HG03280 (cell line): ENCODE measurements around the gene UBIAD1.
A peak's percentile ranks its signal among the peaks of the same experiment; 100 is the strongest.
"Not testable (repeated sequence)": the region's sequence is repeated elsewhere in the genome, so short reads cannot be mapped to it uniquely, and the experiment has no call there.

Source experiments
- ATAC-seq: cut with Tn5 transposase; IDR thresholded peaks from one replicate; pipeline ENCODE4 v1.9.1; 2021; ENCODE audit warnings: mild to moderate bottlenecking, moderate library complexity; ENCODE audit not compliant: unreplicated experiment

UBIAD1 gene, protein sequence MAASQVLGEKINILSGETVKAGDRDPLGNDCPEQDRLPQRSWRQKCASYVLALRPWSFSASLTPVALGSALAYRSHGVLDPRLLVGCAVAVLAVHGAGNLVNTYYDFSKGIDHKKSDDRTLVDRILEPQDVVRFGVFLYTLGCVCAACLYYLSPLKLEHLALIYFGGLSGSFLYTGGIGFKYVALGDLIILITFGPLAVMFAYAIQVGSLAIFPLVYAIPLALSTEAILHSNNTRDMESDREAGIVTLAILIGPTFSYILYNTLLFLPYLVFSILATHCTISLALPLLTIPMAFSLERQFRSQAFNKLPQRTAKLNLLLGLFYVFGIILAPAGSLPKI

DNA sequence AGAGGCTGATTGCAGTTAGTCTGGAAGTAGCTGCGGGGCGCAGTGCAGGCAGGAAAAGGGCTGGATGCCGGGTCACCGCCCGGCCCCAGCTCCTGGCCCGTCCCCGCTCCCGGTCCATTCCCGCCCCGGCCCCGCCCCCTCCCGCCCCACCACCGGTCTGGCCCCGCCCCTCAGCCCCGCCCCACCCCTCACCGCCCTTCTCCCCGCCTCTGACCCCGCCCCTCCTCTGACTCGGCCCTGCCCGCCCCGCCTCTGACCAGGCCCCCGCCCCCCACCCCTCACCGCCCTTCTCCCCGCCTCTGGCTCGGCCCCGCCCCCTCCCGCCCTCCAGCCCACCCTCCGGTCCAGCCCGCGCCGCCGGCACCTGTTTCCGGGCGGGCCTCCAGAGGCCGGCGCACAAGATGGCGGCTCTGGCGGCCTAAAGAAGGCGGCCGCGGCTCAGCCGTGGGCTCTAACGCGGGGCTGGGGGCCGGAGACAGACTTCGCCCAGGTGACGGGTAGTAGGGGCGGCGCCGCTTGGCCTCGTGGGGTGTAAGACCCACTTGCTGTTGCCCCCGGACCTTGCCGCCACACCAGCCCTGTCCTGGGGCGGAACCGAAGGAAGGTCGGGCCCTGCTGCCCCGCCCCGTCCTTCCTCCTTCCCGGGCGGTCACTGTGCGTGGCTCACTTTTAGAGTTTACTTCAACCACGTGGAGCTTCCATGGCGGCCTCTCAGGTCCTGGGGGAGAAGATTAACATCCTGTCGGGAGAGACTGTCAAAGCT lies at the start of gene UBIAD1:
Gene UBIAD1, plus strand, starts transcription at position 367 of the 763 bp plus-strand sequence. Its CDS starts 334 bp downstream, at position 701.
- peak; percentile 82 for ATAC-seq

DNA sequence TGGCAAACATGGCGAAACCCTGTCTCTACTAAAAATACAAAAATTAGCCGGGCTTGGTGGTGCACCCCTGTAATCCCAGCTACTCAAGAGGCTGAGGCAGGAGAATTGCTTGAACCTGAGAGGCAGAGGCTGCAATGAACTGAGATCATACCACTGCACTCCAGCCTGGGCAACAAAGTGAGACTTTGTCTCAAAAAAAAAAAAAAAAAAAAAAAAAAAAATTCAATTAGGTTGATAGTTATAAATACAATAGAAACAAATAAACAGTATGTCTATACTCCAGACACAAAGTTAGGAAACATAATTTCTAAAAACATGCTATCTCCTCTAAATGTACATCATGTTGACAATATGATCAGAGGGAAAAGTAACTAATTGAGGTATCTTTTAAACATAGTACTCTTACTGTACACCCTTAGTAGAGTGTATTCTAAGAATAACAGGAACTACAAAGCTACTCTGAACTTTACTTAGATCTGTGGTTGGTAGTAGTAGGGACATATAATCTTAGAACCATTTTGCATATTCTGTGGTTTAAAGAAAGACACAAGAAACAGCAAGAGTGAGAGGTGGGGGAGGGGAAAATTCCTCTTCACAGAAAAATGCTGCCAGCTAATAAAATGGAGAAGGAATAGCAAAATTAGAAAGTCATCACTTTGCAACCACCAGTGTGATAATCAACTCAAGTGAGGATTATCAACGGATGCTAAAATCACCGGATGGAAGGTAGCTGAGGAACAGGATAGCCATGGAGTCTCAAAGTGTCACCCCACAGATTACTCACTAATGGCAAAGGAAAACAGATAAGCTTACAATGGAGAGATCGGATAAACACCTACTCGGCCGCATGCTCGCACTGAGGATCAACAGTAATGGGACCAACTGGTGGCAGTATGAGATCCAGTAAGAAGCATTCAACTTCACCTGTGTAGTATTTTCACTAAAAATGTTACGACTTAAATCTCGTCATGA lies 45.6 kb upstream of the UBIAD1 start:
- ATAC-seq, result peak; percentile 68

DNA sequence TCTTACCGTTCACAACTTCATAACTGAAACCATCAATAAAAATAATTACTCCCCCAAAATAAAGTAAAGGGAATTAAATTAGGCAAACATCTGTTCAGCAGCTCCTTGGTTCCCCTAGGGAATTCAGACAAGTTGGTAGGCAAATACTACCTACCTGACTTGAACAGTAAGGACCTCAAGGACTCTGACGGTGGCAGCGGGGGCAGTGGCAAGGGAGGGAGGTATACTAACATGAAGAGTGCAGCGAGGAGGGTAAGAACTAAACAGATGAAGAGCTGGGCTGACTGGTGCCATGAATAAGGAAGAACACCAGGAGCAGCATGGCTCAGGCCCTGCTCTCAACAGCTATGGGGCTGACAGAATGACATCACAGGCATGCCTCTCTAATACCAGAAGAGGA lies 43.8 kb upstream of the UBIAD1 start:
- ATAC-seq, result no peak

DNA sequence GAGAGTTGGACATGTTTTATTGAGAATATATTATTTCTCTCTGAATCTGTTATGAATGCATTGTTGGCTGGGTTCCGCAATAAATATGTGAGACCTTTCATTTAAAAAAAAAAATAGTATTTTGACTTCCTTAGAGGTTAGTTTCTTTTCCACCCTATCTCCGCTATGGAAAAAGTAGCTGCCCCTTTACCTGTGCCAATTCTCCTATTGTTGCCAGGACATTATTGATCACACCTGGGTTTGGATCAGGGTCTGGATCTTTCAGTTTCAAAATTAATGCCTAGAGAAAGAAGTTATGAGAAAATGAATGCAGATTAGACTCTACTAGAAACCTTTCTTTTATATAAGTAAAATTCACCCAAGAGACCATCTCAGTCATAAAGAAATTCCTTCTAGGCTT lies 39.8 kb upstream of the UBIAD1 start:
- ATAC-seq, result no peak

DNA sequence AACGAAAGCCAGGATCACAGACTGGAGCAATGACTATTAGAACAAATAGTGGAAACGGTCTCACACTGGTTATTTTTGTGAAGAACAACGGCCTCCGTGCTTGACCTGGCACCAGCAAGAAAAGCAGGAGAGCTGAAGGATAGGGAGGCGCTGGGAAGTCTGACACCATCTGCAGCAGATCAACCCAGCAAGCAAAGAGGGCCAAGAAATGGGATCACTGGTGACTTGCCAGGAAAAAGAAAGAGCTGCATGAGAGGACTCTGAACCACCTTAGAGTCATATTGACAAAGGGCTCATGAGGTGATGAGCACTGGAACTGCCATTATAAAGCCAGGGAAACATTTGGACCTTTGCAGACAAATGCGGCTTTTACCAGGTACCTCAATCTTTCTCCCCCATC lies 35.6 kb upstream of the UBIAD1 start:
- no peak for ATAC-seq

DNA sequence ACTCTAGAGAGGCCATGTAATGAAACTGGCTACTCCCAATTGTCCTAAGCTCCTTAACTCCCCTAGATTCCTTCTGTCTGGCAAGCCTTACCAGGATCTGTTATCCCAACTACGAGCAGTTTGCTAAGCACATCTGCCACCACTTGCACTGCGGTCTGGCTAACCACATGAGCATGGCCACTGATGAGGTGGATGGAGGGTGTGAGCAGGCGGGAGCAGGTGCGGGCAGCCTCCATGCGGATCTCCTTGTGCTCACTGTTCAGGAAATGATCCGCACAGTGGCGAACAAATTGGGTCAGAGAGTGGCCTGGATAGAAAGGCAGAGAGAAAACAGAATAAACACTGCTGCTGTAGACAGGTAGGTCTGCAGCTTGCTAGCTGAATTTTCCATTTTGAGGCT lies 34.7 kb upstream of the UBIAD1 start:
- ATAC-seq, result no peak

DNA sequence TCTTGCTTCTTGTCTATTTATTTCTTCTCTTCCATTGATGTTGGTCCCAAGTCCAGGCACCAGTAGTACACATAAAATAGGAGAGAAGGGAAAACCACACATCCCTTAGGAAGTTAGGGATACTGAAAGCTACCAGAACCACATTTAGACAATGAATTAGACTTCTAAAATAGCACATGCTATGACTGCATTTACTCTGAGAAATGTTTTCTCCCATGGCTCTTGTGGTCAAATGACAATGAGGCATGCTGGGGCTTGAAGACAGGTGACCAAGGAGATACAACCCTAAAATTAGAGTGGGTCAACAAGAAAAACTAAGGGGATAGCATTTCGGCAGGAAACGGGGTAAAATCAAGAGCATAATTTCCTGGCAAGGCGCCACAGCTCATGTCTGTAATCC lies 27.8 kb upstream of the UBIAD1 start:
- no peak for ATAC-seq

DNA sequence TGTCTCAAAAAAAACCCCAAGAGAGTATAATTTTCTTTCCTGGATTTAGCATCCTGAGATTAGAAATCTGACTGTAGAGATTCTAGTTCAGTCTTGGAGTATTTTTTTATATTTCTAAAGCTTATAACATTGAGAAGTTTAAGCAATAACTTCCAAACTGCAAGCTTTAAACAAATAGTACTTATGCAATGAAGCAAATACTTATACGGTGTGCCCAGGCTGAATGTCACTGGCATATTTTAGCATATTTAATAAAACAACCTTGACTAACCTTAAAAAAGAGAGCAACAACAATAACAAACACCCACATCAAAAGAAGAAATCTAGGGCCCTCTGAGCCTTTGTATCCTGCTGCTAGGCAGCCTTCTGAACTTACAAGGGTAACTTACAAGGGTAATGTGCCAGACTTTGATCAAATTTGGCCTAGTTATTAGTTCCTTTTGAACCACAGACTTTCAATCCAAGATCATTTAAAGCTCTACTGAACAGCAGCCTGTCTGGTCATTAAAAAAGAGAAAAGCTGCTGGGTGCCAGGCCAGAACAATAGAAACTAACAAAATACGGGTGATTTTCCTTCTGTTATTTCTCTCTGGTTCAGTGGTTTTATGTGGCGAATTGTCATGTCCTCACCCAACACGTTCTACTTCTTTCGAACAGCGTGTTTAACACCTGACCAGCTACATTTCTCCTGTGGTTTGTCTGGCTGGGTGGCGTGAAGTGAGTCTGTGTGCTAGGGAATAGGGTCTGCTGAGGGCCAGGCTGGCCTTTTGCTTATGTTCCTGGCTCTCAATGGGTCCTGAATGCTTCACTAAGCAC lies 26.9 kb upstream of the UBIAD1 start:
- no peak for ATAC-seq

DNA sequence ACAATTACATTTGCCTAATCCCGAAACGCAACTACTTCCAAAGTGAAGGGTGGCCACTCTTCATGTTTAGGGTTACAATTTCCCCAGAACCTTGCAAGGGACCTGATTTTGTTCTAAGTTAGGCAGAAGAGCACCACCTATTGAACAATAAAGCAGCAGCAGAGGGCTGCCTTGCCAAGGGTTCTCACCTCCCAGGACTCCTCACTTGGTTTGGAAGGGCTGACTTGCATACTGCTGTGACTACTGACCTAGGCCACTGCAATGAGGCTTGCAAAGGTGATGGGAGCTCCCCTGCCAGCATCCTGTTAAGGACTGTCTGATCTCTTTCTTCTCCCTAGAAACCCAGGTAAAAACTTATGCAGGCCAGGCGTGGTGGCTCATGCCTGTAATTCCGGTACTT lies 24.8 kb upstream of the UBIAD1 start:
- ATAC-seq, result no peak

DNA sequence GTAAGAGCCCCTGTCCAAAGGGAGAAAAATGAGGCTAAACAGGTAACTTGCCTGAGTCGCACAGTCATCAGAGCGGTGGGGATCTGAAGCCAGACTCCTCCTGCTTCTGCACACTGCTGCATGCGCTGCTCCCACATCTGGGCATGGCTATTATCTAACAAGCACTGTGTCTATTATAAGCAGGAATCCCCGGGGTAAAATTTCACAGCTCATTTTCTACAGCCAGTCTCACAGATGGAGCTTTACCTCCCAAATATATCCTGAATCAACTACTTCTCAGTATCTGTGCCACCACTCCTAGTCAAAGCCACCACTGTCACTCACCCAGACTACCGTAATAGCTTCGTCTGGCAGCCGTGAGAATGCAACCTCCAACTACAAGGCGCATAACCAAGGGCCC lies 20.5 kb upstream of the UBIAD1 start:
- ATAC-seq, result no peak

DNA sequence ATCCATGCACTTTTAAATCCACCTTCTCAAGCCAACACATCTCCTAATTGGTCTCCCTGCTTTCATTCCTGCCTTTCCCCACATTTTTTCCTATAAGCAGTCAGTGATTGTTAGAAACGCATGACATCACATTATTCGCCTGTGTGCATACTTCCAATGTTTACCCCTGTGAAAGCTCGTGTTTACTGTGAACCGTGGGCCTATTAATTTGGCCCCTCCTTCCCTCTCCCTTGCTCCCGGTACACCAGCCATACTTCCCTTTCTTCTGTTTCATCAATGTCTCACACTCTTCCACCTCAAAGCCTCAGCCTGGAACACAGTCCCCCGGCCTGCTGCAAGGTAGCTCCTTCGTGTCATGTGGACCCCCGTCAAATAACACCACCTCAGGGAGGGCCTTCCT lies 19.8 kb upstream of the UBIAD1 start:
- no peak for ATAC-seq

DNA sequence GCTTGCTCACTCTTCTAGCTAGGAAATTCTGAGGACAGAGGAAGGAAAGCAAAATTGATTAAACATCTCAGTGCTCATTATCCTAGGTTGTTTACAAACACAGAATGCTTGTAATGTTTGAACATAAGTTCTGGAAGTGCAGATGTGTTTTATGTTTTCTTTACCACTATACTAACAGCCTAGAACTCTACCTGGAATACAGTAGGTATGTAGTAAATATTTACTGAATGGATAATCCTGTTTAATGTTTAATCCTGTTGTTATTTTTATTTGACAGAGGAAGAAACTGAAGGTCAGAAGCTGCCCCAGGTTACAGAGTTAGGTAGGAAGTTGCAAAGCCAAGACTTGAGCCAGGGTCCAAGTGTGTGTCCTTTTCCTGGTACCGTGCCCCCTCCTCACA lies 16.7 kb upstream of the UBIAD1 start:
- ATAC-seq, result no peak

DNA sequence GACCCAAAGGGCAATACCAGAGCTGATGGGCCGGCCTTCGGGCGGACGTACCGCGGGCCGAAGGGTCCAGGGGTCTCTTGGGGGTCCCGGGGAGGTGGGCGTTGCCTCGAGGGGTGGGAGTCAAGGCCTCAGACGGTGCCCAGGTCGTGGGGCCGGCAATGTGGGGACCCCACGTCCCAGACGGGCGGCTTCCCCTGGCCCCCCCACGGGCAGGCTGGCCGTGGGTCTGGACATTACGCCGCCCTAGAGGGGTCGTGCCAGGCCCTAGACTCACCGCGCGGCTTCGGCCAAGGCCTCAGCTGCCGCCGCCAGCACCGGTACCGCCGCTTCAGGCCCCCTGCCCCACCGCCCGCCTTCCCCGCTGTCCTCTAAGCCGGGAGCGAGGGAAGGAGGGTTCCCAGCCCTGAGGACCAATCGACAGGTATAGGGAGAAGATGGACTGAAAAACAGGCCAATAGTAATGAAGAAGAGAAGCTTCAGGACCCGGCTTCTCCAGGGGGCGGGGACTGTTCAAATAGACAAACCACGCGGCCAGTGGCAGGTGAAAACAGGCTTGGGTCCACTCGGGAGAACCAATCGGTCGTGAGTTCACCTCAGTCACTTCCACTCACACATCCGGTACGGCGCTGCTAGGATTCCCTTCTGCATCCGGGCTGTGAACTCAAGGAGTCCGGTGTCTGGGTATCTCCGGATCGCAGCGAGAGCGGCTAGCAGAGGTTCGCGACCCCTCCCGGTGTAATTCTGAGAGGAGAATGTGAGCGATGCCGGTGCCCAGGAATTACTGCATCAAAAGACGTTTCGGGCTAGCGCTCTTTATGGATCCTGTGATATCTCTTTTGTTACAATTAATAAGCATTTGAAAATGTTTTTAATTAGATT lies 10.6 kb upstream of the UBIAD1 start, which contains the start of gene MTOR:
Gene MTOR, minus strand, starts transcription at position 381 of the 879 bp plus-strand sequence. CDS start 3,142 bp downstream, outside the sequence.
- peak; percentile 99 for ATAC-seq

DNA sequence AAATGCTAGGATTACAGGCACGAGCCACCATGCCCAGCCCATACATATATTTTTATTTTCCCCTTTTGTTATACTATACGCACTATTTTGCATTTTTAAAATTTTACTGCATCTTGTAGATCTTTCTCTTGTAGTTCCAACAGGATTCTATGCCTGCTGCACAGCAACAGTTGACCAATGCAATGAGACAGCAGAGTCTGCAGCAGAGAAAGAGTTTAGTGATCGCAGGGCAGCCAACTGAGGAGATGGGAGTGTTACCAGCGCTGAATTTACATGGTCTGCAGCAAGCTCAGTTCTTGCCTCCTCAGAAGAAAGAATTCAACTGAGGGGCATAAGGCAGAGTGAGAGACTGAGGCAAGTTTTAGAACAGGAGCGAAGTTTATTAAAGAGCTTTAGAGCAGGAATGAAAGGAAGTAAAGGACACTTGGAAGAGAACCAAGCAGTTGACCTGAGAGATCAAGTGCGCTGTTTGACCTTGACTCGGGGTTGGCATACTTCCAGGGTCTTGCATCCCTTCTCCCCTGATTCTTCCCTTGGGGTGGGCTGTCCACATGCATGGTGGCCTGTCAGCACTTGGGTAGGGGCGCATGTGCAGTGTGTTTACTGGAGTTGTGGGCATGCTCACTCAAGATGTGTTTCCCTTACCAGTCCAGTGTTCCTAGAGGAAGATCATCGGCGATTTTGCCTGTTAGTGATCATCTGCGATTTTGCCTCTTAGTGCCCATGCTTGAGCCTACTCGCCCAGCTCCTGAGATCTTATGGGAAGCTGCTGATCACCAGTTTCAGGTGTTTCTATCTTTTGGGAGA lies 6.5 kb upstream of the UBIAD1 start:
- no peak for ATAC-seq

DNA sequence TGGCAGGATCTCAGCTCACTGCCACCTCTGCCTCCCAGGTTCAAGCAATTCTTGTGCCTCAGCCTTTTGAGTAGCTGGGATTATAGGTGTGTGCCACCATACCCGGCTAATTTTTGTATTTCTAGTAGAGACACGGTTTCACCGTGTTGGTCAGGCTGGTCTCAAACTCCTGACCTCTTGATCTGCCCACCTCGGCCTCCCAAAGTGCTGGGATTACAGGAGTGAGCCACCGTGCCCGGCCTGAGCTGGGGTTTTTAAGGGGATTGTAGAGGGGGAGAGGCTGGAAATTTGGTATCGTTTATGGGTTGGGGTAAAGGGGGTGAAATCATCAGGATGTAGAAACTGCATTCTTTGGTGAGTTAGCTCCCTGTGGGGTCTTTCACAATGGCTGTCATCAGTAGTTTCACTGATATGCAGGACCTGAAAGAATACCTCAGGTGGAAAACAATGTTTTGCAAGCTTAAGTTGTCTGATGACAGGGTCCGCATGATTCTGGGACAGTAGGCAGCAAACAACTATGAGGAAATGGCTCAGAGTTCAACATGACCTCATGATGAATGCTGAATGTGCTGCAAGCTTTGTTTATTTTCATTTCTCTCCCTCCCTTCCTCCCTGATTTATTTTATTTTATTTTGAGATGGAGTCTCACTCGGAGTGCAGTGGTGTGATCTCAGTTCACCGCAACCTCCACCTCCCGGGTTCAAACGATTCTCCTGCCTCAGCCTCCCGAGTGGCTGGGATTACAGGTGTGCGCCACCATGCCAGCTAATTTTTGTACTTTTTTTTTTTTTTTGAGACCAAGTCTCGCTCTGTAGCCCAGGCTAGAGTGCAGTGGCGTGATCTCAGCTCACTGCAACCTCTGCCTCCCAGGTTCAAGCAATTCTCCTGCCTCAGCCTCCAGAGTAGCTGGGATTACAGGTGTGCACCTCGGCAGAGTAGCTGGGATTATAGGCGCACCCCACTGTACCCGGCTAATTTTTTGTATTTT lies 5.4 kb upstream of the UBIAD1 start:
- ATAC-seq, result not testable (repeated sequence)

DNA sequence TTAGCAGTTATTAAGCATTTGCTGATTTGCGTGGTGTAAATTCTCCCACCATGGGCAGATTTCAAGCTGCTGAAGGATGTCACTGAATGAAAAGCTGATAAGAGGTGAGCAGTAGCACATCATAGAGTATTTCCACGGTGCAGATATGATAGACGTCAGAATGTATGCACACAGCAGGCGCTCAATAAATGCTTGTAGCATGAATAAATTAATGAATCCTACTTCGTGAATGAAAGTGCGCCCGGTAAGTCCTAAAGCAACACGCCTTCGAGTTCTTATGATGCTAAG lies 510 bp upstream of the UBIAD1 start:
- ATAC-seq, result no peak

DNA sequence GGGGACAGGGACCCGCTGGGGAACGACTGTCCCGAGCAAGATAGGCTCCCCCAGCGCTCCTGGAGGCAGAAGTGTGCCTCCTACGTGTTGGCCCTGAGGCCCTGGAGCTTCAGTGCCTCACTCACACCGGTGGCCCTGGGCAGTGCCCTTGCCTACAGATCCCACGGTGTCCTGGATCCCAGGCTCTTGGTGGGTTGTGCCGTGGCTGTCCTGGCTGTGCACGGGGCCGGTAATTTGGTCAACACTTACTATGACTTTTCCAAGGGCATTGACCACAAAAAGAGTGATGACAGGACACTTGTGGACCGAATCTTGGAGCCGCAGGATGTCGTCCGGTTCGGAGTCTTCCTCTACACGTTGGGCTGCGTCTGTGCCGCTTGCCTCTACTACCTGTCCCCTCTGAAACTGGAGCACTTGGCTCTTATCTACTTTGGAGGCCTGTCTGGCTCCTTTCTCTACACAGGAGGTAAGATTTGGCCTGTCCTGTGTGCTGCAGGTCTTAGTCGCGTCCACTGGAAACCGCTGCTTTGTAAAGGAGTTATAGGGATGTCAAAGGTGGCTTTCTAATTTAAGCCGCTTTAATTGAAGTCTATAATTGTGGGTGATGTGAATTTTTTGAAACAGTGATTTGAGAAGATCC lies 717 bp downstream of the UBIAD1 start:
- peak; percentile 37 for ATAC-seq
